GM21576 (cell line): ENCODE measurements around the gene ABCF2.

Experiments used
- ATAC-seq: cut with Tn5 transposase; IDR thresholded peaks from one replicate; pipeline ENCODE4 v1.9.1; 2021; ENCODE audit warnings: mild to moderate bottlenecking, moderate library complexity; ENCODE audit not compliant: unreplicated experiment

The ABCF2 gene

DNA sequence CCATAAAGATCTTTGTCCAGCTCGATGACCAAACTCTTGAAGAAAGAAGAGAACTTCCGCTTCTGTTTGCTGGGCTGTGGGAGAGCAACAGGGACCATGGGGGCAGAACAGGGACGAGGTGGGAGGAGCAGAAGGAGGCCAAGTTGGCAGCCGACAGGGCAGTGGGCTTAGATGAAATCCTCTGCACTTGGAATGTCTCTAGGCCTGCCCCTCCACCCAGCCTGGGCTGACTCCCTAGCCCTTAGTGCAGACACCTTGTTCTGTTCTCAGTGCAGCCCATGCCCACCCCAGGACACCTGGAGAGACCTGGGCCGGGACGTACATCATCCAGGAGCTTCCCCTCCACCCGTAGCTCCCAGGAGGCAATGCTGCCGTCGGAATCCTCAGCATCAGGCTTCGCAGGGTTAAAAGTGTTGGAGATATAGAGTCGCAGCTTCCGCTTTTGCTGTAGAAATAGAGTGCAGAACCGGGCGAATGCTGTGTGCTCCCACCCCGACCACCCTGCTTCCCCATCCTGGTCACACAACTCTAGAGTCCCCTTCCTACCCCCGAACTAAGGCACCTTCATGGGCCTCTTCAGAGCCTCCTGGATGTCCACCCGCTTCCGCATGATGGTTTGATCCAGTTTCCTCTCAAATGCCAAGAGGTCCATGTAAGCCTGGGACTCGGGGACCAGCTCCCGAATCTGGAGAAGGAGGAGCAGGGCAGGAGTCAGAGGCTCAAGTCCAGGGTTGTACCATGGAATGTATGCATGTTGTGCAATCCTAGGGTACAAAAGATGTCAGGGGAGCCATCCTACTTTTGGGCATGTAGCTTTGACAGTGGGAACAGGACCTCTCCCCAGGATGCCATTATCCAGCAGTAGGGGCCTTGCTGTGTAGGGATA, 15.4 kb upstream of the ABCF2 start:
- ATAC-seq = no peak

DNA sequence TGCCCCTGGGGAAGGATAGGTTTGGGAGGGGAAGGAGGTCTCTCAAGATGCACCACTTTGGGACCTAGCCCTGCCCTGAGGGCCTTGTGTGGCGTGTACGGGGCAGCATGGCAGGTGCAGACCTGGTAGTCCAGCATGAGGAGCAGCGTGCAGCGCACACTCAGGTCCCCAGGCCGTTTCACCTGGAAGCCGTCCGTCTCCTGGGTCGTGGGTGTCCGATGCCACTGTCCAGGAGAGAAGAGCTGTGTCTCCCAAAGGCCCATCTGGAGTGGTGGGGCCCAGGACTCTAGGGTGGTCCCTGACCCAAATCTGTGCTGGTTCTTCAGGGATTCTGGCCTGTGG, 14.7 kb upstream of the ABCF2 start:
- no peak for ATAC-seq

DNA sequence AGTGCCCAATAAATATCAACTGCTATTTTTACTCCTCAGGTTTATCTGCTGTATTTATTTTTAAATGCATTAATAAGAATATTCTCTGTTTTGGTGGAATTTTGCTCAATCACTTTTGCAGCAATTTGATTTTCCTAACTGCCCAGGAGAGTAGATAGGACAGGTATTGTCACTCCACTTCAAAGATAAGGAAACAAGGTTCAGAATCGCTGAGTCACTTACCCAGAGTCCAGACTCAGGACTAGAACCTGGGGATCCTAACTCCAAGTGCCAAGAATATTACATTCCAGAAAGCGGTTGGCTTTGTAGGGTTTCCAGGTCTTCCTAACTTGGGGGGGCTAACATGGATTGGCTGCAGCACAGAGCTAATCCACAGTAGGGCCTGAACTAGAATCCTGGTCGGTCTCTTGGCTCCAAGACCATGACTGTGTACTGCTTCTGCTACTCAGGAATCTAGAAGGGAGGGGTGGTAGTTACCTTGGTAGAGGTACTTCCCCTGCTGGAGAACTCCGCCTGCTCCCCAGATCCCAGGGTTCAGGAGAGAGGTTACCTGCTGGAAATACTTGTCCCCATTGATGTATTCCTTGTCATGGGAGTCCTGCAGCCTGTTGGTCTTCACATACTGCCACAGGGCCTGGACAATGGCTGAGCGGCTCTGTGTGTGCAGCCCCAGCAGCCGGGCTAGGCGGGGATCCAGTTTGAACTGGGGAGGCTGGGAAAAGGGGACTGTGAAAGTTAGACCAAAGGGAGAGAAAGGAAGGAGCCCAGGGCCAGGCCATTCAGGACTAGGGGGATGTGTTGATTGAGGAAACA, 14.1 kb upstream of the ABCF2 start:
- no peak for ATAC-seq

DNA sequence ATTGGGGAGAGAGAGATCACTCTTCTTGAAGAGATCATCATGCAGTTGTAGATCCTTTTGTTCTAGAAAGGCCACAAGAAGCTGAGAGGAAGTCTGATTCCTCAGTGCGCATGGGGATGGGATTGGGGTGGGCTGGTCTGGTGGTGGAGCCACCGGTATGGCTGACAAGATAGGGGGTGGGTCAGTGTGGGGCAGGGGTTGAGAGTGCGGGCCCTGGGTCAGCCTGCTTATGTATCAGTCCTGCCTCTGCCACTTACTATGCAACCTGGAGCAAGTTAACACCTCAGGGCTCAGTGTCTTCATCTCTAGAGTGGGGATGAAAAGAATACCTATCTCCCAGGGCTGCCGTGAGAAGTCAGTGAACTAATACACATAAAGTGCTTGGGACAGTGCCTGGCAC, 13.5 kb upstream of the ABCF2 start:
- no peak for ATAC-seq

DNA sequence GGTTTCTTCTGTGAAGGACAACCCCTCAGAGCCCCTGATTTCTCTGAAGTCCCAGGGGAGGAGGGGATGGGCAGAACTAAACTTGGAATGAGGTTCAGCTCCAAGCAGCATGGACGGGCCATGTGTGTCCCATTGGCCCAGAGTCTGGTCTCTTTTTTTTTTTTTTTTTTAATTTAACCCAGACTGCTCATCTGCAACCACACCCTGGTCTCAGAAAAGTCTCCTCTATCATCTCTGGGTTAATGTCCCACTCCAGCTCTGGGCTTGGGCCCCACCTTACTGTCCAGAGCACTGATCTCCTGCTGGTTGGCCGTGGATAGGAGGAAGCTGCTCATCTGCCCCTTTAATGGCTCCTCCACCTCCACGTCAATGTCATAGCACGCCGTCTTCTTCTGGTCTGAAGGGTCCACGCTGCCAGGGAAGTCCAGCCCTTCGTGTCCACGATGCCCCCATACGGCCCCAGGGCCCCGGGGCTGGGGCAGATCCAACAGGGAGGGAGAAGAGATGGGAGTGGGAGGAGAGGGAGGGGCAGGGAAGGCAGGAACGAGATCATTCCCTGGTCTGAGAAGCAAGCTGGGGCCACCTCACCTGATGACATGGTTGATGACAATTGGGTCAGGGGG, 12.9 kb upstream of the ABCF2 start:
- ATAC-seq = no peak

DNA sequence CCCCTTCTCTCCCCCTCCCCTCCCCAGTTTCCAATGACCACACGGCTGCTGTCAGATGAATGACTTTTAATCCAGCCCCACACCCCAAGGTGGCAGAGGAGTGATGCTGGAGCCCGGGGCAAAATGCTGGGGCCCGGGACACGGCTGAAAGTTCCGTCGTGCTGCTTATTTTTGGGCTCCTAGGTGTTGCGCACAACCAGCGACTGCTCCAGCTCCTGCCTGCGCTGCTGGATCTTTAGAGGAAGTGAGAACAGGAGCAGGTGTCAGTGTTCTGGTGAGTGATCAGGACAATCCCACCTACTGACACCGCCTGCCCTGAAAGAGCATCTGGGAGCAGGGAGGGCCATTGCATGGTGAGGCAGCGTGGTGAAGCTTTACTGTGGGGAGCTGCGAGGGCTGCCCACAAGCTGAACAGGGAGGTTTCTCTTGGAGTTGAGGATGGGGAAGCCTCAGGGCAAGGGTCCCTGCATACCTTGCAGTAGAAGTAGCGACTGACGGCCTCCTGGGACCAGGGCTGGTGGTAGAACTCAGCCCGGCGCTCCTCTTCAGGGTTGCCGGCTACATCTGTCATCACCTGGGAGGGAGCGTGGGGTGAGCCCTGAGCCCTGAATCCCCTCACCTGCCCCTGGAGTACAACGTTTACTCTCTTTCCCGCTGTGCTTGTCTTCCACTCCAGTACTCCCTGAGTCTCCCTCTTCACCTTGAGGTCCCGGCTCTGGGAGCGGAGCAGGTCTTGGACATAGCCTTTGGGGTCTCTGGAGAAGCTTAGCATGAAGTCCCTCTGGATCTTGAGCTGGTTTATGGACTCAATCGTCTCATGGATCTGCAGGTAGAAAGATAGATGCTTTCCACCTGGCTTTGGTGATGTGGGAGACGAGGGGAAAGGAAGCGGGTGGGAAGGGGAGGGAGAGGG, 12.2 kb upstream of the ABCF2 start:
- no peak for ATAC-seq

DNA sequence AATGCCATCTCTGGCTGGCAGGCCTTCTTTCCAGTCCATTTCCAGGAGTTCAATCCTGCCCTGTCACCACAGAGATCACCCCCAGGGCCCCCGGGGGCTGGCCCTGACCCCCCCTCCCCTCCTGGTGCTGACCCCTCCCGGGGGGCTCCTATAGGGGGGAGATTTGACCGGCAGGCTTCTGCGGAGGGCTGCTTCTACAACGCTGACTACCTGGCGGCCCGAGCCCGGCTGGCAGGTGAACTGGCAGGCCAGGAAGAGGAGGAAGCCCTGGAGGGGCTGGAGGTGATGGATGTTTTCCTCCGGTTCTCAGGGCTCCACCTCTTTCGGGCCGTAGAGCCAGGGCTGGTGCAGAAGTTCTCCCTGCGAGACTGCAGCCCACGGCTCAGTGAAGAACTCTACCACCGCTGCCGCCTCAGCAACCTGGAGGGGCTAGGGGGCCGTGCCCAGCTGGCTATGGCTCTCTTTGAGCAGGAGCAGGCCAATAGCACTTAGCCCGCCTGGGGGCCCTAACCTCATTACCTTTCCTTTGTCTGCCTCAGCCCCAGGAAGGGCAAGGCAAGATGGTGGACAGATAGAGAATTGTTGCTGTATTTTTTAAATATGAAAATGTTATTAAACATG, 11.3 kb upstream of the ABCF2 start:
- ATAC-seq = no peak

DNA sequence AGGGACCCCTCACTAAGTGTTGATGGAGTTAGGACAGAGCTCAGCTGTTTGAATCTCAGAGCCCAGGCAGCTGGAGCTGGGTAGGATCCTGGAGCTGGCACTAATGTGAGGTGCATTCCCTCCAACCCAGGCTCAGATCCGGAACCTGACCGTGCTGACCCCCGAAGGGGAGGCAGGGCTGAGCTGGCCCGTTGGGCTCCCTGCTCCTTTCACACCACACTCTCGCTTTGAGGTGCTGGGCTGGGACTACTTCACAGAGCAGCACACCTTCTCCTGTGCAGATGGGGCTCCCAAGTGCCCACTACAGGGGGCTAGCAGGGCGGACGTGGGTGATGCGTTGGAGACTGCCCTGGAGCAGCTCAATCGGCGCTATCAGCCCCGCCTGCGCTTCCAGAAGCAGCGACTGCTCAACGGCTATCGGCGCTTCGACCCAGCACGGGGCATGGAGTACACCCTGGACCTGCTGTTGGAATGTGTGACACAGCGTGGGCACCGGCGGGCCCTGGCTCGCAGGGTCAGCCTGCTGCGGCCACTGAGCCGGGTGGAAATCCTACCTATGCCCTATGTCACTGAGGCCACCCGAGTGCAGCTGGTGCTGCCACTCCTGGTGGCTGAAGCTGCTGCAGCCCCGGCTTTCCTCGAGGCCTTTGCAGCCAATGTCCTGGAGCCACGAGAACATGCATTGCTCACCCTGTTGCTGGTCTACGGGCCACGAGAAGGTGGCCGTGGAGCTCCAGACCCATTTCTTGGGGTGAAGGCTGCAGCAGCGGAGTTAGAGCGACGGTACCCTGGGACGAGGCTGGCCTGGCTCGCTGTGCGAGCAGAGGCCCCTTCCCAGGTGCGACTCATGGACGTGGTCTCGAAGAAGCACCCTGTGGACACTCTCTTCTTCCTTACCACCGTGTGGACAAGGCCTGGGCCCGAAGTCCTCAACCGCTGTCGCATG, 10.5 kb upstream of the ABCF2 start:
- ATAC-seq = no peak

DNA sequence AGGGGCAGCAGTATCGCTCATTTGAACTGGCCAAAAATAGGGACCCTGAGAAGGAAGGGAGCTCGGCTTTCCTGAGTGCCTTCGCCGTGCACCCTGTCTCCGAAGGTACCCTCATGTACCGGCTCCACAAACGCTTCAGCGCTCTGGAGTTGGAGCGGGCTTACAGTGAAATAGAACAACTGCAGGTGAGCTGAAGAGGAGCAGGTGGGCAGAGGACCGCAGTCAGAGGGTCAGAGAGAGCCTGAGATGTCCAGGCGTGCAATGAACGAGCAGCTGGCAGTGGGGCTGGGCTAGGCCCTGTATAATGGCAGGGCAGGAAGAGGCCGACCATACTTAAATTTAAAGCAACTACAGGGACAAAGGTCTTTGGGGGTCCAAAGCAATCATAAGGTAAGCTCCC, 9.4 kb upstream of the ABCF2 start:
- no peak for ATAC-seq

DNA sequence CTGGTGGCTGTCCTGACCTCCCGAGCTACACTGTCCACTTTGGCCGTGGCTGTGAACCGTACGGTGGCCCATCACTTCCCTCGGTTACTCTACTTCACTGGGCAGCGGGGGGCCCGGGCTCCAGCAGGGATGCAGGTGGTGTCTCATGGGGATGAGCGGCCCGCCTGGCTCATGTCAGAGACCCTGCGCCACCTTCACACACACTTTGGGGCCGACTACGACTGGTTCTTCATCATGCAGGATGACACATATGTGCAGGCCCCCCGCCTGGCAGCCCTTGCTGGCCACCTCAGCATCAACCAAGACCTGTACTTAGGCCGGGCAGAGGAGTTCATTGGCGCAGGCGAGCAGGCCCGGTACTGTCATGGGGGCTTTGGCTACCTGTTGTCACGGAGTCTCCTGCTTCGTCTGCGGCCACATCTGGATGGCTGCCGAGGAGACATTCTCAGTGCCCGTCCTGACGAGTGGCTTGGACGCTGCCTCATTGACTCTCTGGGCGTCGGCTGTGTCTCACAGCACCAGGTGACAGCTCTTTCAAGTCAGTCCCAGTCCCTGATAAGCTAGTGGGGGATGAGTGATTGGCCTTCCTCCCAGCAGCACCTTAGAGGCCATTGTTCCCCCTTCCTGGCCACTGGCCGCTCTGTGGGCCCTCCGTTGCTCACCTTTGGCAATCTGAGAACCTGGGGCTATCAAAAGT, 8.2 kb upstream of the ABCF2 start:
- no peak for ATAC-seq

DNA sequence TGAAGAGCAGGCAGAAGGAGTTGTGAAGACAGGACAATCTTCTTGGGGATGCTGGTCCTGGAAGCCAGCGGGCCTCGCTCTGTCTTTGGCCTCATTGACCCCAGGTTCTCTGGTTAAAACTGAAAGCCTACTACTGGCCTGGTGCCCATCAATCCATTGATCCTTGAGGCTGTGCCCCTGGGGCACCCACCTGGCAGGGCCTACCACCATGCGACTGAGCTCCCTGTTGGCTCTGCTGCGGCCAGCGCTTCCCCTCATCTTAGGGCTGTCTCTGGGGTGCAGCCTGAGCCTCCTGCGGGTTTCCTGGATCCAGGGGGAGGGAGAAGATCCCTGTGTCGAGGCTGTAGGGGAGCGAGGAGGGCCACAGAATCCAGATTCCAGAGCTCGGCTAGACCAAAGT, 6.8 kb upstream of the ABCF2 start:
- ATAC-seq = no peak

DNA sequence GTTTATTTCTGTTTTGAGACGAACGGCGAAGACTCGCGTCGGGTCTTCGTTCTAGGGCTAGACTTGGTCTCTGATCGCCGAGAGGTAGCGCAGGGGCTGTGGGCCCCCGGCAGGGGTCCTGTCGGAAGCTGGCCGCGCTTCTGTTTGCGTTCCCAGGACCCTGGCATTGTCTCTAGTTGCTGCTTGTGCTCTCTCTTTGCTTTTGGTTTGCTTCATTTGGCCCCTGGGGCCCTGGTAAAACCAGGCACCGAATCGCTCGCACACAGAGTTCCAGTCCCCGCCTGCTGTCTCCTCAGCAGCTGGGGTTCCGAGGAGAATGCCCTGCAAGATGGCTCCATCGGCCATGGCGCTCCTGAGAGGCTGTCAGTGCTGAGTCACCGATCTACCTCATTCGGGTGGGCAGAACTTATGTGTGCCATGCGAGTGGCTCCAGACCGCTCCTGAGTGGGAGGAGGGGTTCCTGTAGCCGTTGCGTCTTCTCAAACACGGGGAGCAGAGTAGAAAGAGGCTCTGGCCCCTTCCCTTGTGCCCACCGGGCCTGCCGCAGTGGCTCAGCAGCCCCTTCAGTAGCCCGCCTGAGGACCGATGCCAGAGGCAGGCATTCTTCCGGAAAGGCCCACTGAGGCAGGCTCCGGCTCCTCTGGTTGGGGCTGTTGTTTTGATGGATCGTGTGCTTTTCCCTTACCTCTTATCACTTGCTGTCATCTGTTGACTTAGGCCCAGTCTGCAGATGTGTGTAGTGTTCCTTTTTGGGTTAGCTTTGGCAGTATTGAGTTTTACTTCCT, 6.1 kb upstream of the ABCF2 start:
- peak; percentile 20 for ATAC-seq

DNA sequence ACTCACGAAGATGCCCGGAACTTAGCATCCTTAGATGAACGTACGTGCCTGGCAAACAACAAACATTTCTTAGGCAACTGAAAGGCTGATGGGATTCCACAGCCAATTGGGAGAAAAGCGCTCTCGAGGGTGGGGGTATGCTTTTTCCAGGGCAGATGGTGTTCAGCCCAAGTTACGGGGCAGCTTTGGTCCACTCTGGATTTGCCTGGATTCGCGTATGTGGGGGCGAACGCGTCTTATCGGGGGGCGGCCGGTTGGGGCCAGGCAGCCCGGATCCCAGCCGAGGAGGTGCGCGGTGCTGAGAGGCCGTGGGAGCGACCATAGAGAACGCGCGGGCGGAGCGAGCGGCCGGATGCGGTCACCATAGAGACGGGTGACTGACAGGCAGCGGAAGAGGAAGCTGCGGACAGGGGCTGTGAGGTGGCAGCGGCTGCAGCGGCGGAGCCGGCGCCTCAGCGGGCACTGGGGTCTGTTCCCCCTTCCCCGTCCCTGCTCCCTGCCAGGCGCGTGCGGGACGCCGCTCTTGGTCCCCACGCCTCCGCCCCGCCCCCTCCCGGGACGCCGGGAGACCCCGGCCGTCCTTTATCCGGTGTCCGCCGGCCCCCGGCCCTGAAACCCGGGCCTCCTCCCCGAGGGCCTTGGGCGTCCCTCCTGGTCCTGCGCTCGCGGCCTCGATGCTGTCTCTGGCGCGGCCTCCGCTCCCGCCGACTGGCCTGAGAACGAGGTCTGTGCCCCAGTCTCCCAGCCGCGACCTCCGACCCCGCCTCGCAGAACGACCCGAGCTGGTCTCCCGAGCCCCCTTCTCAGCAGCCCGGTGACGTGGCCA, 5.3 kb upstream of the ABCF2 start, which contains the start of gene CHPF2:
CHPF2 (plus strand) TSS at position 393 of the 826 bp plus-strand sequence. CDS start 1,529 bp downstream, outside the sequence.
- ATAC-seq = peak; percentile 95

DNA sequence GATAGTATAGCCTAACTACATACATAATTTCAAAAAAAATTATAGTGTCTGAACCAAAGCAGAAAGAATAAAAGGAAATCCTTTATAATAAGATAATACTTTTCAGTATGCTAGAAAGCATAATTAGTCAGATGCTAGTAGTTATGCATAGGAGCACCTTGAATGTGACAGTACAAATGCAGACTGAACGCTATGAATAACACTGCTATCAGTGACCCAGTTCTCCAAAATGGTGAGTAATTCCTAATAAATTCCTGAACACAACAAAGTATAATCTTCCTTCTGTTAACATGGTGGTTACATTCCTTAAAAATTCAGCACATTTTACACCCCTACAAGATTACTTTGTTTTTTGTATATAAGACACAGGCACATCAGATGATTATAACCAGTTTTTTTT, 4.1 kb upstream of the ABCF2 start:
- ATAC-seq = no peak

DNA sequence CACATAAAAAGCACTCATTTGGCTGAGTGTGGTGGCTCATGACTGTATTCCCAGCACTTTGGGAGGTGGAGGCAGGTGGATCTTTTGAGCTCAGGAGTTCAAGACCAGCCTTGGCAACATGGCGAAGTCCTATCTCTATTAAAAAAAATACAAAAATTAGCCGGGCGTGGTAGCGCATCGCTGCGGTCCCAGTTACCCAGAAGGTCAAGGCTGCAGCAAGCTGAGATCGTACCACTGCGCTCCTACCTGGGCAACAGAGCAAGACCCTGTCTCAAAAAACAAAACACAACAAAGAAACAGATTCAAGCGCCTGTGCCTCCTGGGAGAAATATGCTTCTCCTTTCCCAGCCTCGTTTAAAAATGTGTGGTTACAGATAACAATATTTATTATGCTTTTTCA, 2.2 kb upstream of the ABCF2 start:
- no peak for ATAC-seq

DNA sequence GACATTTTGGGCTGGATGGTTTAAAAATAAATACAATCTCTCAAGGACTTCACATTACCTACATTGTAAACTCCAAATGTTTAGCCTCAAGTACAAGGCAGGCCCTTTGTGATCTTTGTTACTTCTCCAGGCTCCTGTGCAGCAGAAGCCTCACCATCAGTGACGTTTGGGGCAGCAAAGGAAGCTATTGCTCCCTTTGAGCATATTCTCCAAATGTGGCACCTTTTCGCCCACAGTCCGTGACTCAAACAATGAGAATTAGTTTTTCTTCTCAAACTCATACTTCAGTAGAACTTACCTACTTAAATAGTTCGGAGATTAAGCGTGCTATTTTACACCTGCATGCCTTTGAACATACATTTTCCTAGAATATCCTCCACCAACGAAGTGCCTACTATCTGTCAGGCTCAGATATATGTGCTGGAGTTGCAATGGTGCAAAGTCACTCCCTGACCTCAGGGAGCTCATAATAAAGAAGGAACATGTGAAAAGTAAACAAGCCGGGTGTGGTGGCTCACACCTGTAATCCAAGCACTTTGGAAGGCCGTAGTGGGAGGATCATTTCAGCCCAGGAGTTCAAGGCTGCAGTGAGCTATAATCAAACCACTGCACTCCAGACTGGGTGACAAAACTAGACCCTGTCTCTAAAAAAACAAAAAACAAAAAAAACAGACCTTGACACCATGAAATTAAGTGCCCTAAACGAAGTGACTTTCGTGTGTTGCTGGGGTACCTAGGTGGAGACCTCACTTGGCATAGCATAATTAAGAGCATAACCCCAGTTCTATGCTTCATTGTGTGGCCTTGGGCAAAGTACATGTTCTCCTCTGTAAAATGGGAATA, 1.2 kb upstream of the ABCF2 start:
- ATAC-seq = no peak
